ENCODE results near the gene PGAP3.
A peak's percentile ranks its signal among the peaks of the same experiment; 100 is the strongest.

The PGAP3 gene

DNA sequence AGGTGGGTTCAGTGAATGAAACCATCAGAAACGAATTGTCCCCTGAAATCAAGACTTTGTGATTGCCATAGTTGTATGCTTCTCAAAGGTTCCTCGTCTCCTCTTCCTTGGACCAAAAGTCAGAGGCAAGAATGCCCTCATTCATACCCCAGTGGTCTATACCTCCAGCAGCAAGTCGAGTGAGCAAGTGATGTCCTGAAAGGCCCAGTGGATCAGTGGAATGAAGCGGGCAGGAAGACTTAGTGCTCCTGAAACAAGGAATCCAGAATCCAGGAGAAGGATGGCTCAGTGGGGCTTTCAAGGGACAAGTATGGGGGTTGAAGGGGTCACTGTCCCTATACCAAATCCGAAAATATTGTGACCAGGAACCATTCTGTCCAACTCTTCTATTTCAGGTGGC, 6.7 kb upstream of the PGAP3 start:
- no peak for DNase-seq

GRCh38 chr17:39688945-39689344, 1.1 kb upstream of the PGAP3 start:
- DNase-seq = no peak

DNA sequence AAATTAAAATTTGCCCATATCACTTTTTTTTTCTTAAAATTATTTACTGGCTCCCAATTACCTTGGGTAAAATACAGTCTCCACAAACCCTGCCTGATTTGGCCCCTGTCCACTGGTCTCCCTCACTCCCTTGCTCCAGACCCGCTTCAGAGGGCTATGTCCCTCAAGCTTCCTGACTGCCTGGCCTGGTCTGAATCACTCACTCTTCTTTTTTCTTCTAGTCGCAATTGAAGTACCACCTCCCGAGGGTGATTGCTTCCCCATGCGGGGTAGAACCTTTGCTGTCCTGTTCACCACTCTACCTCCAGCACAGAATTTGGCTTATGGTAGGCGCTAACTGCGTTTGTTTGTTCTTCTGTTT, 598 bp upstream of the PGAP3 start:
- no peak for DNase-seq

- no peak for DNase-seq
Observed at GRCh38 chr17:39687101-39687545, 734 bp downstream of the PGAP3 start.

GRCh38 chr17:39684369-39685192, 3.3 kb downstream of the PGAP3 start:
- no peak for DNase-seq

DNA sequence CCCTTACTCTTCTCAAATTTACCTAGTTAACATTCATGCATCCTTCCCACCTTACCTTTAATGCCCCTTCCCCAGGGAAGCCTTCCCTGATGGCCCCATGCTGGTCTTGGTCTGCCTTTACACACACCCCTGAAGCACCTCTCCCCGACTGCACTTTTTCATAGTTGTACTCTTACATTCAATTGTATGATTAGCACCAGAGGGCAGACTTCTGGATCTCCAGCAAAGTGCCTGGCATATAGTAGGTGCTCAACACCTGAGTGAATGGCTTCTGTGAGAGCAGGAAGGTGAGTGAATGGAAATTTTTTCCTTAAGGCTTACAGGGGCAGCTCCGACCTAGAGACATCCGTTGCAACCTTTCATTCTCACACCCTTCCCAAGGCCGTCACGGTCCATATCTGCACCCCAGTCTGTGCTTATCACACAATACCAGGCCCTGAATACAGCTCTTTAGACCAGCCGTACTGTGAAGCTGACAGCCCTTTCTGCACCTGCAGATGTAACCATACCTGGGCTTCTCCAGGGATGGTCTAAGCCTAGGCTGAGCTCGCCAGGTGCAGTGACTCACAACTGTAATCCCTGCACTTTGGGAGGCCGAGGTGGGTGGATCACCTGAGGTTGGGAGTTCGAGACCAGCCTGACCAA, 4.4 kb downstream of the PGAP3 start:
- DNase-seq = no peak

DNA sequence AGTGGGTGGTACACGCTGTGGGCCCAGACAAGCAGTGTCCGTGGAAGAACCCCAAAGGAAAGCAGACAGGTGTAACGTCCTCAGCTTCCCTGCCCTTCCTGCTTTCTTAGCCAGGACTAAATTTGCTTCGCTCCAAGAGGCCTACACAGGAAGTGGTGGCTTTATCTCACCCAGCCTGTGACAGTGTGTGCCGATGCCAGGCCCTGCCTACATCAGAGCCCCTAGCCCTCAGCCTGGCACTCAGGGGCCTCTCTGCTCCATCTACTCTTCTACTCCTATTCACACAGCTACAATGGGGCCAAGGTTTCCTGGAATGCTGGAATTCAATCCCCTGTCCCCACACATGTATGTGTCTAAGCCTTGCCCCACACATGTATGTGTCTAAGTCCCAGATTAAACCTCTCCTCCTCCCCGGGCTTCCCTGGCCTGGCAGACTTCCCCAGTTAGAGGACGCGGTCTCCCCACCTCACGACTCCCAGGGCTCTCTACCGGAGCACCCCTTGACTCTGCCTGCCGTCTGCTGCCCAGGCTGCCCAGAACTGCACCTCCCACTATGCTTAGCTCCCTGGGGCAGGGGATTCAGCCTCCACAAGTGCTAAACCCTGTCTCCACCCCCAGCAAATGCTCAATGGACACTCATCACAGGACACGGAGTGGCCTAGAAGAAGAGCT, 8.2 kb downstream of the PGAP3 start:
- no peak for DNase-seq

DNA sequence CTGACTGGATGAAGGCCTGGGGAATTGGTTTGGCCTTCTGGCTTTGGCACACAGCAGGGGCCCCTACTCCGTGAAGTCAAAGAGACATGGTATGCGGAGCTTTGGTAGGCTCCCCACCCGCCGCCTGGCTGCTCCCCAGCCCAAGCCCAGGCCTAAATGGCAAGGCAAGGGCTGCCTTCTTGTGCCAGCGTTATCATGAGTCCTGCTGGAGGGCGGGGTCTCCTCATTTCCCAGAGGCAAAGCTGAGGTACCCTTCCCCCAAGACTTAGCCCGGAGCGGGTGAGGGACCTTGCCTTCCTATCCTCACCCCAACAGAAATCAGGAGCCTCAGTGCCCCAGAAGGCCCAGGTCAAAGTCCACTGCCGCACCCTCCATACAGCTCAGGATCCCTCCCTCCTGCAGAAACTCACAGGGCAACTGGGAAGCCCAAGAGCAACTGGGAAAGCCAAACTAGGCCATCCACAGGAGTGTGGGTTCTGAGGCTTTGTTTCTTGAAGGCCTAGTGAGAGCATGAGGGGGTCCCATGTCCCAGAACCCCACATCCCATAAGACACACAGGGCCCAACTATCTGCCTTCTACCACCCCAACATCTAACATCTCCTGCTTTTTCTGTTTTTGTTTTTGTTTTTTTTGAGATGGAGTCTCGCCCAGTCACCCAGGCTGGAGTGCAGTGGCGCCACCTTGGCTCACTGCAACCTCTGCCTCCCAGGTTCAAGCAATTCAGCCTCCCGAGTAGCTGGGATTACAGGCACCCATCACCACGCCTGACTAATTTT, 9.3 kb downstream of the PGAP3 start:
- no peak for DNase-seq

DNA sequence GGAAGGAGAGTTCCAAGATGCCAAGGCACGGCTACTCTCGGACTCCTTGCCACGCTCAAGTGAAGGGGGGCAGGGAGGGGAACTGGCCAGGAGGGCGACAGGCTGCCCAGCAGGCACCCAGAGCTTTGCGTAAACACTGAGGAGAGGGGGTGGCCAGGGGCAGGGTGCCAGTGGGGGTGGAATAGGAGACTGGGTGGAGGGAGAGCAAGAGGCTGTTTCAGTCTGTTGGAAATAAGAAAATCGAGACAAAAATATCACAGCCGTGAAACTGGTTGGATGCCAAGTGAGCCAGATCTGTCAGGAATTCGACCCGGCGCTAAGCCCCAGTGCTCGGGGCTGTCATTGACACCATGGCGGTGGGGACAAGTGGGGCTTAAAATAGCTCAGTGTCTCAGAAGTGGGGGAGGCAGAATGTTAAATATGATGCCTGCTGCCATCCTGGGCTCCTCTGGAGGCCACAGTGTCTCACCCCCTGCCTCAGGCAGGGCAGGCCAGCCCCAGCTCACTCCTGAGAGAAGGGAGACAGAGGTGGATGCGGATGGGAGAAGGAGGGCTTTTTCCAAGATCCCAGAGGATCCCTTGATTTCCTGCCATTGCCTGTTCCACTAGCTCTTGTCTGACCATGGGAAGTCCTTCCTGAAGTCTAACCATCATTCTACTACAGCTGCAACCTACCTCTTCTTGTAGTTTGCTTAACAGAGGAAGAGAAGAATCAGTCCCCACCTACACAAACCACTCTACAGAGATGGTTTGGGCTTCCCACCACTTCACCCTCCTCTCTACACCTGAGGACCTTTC, 10.1 kb downstream of the PGAP3 start:
- DNase-seq = no peak

DNA sequence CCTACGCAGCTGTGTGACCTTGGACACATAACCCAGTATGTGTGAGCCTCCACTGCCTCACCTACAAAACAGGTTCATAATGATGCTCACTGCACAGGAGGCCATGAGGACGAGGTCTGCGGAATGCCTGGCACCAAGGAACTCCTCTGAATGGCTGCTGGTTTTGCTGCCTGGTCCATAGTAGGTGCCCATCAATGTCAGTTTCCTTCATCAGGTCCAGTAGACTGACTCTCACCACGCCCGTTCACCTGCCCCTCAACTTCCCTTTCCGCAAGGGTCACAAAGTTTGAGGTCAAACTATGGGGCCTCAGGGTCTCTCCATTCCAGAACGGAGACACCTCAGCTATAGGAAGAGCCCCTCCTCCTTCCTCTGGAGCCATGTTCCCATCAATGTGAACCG, 10.8 kb downstream of the PGAP3 start:
- no peak for DNase-seq

DNA sequence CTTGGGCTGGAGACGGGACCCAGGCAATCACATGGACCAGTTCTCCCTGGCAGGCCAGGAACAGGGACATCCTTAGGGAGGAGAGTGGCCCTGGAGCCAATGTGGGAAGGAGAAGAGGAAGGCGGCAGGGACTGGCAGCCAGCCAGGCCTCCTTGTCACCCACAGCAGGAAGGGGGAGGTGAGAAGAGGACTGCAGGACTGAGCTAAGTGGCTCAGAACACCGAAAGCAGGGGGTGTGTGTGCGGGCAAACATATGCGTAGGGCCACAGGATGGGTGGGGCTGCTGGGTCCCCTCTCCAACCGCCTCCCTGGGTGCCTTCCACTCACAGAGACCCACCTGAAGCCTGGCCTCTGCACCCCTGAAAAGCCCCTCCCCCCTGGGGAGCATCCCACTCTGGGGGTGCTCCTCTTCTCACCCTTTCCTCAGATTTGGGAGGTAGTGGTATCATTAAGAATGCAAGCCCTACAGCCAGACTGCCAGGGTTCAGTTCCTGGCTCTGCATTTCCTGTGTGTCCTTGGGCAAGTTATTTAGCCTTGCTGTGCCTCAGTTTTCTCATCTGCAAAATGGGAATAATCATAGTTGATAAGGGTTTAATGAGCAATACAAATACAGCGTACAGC, 11.5 kb downstream of the PGAP3 start:
- DNase-seq = no peak

DNA sequence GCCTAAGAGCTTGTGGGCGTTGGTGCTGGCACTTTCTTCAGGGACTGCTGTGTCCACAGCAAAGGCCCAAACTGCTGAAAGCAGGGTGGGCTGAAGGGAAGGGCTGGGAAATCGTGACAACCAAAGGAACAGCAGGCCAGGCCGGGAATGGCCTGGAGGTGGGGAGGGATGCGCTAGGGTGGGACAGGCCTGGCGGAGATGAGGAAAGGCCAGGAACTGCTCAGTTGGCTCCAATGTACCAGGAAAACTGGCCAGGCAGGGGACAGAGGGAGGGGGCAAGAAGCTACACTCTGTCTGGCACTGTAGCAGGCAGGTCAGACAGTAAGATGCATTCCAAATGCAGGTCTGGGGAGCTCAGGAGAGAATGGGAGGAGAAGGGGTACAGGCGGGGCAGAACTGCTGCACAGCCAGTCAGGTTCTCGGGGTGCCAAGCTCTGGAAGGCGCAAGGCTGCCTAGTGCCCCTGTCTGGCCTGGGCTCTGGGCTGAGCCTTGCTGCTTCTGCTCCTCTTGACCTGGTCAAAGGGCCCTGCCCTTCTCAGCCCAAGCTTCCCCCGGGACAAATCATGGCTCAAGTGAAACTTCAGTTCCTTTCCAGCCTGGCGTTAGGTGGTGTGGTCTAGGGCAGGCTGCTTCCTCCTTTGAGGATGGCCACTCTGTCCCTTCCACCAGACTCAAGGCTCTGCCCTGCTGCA, 12.3 kb downstream of the PGAP3 start:
- DNase-seq = no peak

- DNase-seq = peak; percentile 90
Observed at GRCh38 chr17:39674702-39675389, 13.0 kb downstream of the PGAP3 start.

DNA sequence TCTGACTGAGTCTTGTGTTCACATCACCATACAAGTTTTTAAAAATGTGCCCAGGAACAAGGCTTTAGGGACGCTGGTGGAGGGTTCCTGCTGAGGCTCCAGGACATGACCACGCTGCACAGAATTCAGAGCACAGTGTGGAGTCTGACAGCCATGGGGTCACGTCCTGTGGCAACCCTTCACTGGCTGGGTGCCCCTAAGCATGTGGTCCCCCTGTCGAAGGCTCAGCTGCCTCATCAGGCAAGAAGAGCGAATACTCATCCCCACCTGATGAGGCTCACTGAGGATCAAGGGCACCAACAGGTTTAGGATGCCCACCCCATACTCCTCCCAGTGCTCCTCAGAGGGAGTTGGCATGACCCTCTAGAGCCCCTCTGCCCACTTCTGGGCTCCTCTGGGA, 13.7 kb downstream of the PGAP3 start:
- no peak for DNase-seq

GRCh38 chr17:39673335-39674081, 14.3 kb downstream of the PGAP3 start:
- no peak for DNase-seq

- no peak for DNase-seq
Observed at GRCh38 chr17:39672522-39673334, 15.1 kb downstream of the PGAP3 start.

DNA sequence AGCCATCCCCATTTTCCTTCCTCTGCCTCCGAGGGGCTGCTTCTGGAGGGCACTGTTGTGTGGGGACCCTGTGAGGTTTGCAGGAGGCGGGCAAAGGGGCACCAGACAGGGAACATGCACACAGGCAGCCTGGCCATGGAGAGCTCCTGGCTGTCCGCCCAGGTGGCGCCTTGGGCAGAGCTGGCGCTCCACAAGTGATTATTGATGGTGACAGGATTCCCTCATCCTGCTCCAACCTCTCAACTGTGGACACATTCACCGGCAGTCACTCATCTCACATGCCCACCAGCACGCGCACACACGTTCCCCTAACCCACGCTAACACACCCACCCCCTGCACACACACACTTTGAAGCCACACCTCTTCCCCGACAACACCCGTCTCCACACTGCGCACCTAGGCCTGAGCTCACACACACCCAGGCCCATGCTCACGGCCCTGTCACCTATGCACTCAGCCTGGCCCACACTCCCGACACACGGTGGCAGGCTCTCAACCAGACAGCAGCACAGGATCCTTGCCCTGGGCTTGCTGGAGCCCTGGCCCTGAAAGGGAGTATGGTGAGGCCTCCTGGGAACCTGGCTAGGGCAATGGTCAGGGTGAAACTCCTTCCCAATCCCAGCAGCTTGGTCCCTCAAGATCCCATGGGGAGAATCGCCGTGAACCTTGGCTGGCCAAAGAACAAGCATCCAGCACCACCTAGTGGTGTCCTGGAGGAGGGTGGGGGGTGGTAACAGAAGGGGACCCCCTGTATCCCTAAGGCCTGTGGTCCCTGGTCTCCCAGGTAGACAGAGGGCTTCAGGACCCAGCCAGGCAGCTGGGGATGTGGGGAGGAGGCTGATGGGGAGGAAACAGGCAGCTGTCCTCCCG, 16.0 kb downstream of the PGAP3 start:
- peak; percentile 81 for DNase-seq

- no peak for DNase-seq
Observed at GRCh38 chr17:39670746-39671145, 17.1 kb downstream of the PGAP3 start.
